Gastrocnemius medialis (tissue), 4 donors: ENCODE data around the gene SF3A1.

ENCODE experiments used
- CTCF ChIP-seq, 5 experiments: fragments of 450-650 bp in 3 of 5; fragments of 200-600 bp in 2 of 5; sonication (generic) in 2 of 5; IDR thresholded peaks in 4 of 5; conservative IDR thresholded peaks in 1 of 5; 1 replicate in 4 of 5; 2 replicates in 1 of 5; pipeline ENCODE4 v1.5.1; 2016 to 2019; ENCODE audit warnings: antibody characterized with exemption in 5 of 5, mild to moderate bottlenecking in 3 of 5, moderate library complexity in 3 of 5
- POLR2A ChIP-seq, 2 donors: fragments of 450-650 bp; IDR thresholded peaks; one replicate each; pipeline ENCODE4 v1.6.1; 2017; ENCODE audit warnings: antibody characterized with exemption in 2 of 2, mild to moderate bottlenecking in 2 of 2, moderate library complexity in 2 of 2

- no peak for TF ChIP-seq CTCF (IDR thresholded peaks at IDR 0.05 in 4 of 5, conservative IDR thresholded peaks at IDR 0.05 in 1 of 5)
- TF ChIP-seq POLR2A (IDR thresholded peaks at IDR 0.05), result no peak
Observed at GRCh38 chr22:30368420-30368819, 11.7 kb upstream of the SF3A1 start.
